Measurements from ENCODE around the gene PEF1.

- TF ChIP-seq CTCF (IDR thresholded peaks at IDR 0.05; ENCODE audit: low read depth, low read length) = no peak
- TF ChIP-seq EZH2phosphoT487 (IDR thresholded peaks at IDR 0.05; ENCODE audit: low read depth) = no peak
Observed at GRCh38 chr1:31675161-31675560, 30.5 kb upstream of the PEF1 start.
